Erythroblast (primary cell): Measurements from ENCODE around the gene ECHS1.

Experiments used
- GATA1 ChIP-seq: IDR thresholded peaks from 2 replicates; pipeline ENCODE4 v1.6.1; 2011; ENCODE audit warnings: low read depth, mild to moderate bottlenecking, control low read depth, low read length, moderate library complexity
- POLR2A ChIP-seq: IDR thresholded peaks from 2 replicates; pipeline ENCODE4 v1.6.1; 2011; ENCODE audit warnings: mild to moderate bottlenecking, low read length

GRCh38 chr10:133364645-133365431, 8.3 kb downstream of the ECHS1 start:
- TF ChIP-seq POLR2A (no peak), GATA1 (no peak)
